HG03460 (cell line): ENCODE data around the gene ITIH2.
"Not testable (repeated sequence)": the region's sequence is repeated elsewhere in the genome, so short reads cannot be mapped to it uniquely, and the experiment has no call there.

Experiments
- ATAC-seq: cut with Tn5 transposase; IDR thresholded peaks from one replicate; pipeline ENCODE4 v1.9.1; 2021; ENCODE audit not compliant: unreplicated experiment

Gene ITIH2

DNA sequence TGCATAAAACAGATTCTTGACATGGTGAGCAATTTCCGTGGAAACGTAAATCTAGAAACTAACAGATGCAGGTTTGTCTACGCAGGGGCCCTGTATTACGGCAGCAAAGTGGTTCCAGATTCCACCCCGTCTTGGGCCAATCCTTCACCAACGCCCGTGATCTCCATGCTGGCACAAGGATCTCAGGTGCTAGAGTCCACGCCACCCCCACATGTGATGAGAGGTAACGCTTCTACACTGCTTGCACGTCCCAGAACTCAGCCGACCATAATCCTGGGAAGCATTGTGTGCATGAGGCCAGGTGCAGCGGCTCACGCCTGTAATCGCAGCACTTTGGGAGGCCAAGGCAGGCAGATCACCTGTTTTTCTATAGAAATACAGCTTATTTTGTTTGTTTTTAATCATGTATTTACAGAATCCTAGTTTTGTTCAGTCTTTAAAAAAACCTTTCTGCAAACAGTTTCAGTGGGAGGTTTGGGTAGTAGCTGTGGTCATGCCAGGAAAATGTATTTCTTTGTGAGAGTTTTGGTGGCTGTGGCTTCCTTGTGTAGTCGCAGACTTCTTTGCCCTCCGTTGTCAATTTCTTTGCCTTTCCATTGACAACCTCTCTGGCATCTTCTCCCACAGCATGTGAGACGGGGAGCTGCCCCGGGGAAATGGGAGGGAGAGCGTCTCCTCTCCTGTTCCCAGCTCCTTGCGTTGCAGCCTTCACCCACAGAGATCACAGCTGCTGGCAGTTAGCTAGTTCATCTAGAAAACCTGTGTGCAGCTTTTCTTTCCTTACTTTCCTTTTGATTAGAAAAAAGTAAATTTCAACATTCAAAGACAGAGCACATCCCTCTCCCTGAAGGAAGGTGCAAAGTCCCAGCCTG lies 35.7 kb downstream of the ITIH2 start:
- ATAC-seq: no peak

DNA sequence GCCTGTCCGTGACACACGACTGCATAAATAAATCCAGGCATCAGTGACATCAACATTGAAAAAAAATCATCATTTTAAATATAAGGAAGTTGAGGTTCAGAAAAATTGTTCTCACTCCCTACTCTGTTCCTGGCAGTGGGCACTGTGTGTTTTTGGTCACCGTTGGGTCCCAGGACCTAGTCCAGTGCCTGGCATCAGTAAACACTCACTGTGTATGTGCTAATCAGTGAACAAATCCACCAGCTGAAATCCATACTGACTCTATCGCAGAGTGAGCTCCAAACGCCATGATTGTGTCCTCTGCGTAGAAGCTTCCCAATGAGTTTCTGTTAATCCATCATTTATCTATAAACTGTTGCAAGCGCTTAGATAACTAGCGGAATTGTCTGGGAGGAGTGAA lies 41.2 kb downstream of the ITIH2 start:
- no peak for ATAC-seq

DNA sequence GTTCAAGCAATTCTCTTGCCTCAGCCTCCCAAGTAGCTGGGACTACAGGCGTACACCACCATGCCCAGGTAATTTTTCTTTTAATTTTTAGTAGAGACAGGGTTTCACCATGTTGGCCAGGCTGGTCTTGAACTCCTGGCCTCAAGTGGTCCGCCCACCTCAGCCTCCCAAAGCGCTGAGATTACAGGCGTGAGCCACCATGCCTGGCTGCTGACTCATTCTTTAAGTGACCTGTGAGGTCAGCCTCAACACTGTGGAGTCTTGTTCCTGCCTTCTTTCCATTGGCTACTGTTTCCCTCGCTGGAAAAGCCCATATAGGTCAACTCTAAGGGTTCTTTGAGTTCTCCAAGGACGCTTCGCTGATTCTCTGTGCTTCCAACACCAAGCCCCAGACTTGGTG lies 45.5 kb downstream of the ITIH2 start:
- not testable (repeated sequence) for ATAC-seq

DNA sequence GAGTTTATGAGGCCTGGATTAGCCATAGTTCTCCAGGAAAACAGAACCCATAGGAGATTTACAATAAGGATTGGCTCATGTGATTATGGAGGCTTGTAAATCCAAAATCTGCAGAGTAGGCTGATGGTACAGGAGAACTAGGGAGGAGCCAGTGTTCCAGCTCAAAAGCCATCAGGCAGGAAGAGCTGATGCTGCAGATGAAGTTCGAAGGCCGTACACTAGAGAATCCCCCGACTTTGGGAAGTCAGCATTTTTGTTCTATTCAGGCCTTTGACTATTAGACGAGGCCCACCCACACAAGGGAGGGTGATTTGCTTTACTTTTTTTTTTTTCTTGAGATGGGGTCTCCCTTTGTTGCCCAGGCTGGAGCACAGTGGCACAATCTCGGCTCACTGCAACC lies 47.1 kb downstream of the ITIH2 start:
- ATAC-seq: no peak

DNA sequence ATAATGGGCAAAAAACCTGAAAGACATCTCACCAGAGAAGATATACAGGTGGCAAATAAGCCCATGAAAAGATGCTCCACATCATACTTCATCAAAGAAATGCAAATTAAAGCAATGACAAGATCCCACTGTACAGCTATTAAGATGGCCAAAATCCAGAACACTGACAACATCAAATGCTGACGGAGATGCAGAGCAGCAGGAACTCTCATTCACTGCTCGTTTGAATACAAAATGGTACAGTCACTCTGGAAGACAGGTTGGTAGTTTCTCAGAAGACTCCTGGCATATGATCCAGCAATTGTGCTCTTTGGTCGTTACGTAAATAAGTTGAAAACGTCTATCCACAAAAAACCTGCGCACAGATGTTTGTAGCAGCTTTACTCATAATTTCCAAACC lies 49.1 kb downstream of the ITIH2 start:
- ATAC-seq: no peak

DNA sequence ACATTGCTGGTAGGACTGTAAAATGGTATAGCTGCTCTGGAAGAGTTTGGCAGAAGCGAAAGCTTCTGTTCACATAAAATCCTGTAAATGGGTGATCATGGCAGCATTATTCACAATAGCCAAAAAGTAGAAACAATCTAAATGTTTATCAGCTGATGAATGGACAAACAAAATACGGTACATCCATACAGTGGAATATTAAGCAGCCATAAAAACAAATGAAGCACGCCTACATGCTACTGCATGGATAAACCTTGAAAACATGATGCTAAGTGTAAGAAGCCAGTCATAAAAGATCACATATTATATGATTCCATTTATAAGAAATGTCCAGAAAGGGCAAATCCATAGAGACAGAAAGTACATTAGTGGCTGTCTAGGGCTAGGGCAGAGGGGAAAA lies 52.0 kb downstream of the ITIH2 start:
- ATAC-seq: no peak

DNA sequence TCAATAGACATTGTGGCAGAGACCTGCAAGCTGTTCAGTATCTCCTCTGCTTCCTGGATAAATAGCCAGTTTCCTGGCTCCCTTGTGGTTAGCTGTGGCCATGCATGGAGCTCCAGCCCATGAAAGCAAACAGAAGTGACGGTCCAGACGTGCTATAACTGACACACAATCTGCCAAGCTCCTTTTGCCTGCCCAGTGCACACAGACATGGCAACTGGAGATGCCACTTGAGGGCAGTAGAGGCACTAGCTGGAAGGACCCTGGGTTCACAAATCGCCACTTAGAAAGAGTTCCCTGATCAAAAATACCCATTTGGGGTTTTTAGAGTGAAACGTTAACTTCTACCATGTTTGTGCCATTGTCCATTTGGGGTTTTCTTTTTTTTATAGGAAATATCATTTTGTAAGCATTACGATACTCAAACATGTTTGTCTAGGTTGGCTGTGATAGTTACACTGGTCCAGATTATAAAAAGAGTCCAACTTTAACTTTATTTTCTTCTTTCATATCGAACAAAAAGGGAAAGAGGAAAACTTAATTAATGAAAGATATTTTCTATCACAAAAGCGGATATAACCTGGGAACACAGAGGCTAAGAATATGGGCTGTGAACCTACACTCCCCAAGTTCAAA lies 53.4 kb downstream of the ITIH2 start:
- ATAC-seq: no peak

DNA sequence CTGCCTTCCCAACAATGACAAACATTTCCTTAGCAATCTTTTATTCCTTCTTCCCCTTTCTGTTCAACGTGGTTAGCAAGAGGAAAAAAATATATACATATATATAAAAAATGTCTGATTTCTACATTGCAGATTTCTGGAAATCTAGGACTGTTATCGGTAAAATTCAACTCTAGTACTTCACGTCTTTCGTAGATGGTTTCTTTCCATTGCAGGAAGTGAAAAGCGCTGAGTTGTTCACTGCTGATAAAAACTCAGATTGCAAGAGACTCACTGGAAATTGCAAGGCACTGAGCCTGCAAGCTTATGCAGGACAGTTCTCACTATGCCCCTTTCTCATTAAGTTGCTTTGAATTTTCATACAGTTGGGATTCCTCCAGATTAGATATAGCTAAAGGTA lies 60.8 kb downstream of the ITIH2 start:
- no peak for ATAC-seq

DNA sequence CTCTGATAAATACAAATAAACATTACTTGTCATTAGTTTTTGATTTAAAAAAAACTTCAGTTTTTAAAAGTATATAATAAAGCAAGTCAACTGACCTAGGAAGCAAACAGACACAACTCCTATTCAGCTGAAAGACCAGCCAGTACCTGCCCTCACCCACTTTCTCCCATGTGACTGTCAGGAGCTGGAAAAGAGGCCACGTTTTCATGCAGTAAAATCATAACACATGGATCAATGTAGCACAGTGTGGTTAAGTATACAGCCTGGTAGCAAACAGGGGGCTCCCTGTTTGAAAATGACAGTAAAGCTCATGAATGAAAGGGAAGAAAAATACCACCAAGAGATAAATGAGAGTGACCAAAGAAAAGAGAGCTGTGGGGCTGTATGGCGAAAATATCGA lies 63.1 kb downstream of the ITIH2 start:
- no peak for ATAC-seq

DNA sequence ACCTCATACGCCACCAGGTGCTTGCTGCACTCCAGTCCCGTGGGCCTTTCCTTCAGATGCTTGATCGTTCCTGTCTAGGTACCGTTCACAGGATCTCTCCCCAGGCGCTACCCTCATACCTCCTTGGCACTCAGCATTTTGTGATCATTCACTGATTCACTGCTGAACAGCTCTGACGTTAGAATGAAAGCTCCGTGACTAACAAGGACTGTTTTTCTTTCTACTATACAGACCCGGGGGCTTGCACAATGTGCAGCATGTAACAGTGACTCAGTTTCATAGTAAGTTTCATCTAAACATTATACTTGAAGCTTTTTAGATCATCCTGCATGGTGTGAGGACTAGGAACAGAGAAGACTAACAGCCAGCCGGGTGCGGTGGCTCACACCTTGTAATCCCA lies 64.1 kb downstream of the ITIH2 start:
- ATAC-seq: no peak

DNA sequence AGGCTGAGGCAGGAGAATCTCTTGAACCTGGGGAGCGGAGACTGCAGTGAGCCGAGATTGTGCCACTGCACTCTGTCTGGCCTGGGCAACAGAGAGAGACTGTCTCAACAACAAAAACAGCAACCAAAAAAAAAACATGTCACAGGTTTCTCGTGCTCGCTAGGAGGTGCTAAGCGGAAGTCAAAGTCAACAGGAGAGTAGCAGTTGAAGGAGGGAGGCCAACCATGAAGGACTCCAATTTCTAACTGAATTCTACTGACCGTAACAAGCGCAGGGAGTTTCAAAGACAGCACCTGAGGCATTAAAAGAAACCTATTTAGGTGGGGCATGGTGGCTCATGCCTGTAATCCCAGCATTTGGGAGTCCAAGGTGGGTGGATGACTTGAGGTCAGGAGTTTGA lies 65.3 kb downstream of the ITIH2 start:
- no peak for ATAC-seq

DNA sequence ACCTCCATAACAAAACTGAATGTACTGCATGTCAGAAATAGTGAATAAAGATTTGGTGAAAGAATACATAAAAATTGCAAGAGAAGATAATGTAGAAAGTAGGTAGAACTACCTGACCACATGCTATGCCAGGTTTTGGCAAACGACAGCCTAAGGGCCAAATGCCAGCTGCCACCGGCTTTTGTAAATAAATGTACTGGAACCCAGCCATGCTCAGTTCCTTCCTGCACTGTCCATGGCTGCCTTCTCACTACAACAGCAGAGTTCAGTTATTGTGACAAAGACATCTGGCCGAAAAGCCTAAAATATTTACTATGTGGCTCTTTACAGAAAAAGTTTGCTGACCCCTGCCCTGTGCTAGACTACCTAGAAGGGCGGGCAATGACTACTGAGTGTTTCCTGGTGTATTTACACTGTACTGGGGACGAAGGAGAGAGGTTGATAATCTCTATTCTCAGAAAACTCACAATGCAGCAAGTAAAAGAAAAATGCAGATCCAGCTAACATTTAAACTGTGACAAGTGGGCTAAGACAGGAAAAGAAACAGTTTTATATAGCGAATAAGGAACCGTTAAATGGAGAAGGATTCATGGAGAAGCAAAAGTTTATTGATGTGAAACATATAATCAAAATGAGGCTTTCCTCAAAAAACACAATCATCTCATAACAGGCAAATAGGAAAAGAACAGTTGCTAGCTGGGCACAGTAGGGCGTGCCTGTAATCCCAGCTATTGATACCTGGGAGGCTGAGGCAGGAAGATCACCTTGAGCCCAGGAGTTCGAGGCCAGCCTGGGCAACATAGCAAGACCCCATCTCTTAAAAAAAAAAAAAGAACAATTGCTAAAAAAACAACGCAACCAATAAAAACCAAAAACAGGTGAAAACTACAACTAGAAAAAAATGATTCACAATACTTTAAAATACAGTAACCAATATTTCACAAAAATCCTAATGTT lies 71.0 kb downstream of the ITIH2 start:
- no peak for ATAC-seq

DNA sequence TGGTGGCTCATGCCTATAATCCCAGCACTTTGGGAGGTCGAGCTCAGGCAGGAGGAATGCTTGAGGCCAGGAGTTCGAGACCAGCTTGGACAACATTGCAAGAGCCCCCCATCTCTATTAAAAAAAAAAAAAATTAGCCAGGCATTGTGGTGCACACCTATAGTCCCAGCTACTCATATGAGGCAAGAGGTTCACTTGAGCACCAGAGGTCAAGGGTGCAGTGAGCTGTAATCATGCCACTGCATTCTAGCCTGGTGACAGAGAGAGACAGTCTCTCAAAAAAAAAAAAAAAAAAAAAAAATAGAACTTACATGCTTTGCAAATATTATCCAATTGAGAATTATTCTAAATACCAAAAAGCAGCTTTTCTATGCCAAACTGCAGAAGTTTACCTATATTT lies 73.7 kb downstream of the ITIH2 start:
- no peak for ATAC-seq

DNA sequence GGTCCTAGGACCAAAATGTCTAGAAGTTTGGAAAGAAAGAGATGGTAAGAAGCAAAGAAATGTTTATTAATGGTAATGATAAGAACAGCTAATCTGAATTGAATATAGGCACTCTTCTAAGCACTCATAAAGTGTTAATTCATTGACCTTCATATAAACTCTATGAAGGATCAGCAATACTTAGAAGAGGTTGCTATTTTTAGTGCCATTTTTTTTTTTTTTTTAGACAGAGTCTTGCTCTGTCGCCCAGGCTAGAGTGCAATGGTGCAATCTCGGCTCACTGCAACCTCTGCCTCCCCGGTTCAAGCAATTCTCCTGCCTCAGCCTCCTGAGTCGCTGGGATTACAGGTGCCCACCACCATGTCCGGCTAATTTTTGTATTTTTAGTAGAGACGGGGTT lies 79.1 kb downstream of the ITIH2 start:
- ATAC-seq: not testable (repeated sequence)

DNA sequence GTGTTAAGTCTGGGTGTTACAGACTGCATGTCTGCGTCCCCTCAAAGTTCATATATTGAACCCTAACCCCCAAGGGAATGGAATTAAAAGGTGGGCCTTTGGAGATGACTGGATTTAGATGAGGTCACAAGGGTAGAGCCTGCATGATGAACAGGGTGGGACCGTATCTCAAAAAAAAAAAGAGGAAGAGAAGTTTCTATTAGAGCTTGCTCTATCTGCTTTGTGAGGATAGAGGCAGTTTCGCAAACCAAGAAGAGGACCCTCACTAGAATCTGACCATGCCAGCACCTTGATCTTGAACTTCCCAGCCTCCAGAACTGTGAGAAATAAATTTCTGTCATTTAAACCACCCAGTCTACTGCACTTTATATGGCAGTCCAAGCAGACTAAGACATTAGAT lies 83.3 kb downstream of the ITIH2 start:
- no peak for ATAC-seq

DNA sequence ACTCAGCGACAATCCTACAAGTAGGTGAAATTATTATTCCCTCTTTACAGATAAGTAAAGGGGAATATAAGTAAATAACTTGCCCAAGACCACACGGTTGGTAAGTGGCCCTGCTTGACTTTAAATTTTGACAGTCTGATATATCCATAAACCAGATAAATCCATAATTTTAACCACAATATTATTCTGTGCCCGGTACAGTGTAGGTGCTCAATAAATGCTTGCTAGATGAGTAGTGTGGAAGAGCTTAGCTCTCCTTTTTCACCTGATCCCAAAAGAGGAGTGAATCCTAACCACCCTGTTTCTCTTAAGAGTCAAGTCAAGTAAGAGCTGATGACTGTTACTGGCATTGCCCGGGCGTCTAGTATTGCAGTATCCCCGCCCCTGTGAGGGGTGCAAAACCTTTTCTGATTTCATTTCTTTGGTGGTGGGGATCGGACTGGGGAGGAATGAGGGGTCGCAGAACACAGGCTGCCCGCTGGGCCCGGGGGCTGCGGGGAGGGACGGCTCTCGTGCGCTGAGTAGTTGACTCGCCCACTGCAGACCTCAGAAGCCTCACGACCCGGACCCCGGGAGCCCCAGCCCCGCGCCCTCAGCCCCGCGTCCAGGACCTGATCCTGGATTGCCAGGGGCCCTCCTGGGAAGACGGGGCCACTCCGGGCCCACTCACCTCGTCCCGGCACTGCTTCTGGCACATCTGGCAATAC lies 84.2 kb downstream of the ITIH2 start:
- no peak for ATAC-seq

DNA sequence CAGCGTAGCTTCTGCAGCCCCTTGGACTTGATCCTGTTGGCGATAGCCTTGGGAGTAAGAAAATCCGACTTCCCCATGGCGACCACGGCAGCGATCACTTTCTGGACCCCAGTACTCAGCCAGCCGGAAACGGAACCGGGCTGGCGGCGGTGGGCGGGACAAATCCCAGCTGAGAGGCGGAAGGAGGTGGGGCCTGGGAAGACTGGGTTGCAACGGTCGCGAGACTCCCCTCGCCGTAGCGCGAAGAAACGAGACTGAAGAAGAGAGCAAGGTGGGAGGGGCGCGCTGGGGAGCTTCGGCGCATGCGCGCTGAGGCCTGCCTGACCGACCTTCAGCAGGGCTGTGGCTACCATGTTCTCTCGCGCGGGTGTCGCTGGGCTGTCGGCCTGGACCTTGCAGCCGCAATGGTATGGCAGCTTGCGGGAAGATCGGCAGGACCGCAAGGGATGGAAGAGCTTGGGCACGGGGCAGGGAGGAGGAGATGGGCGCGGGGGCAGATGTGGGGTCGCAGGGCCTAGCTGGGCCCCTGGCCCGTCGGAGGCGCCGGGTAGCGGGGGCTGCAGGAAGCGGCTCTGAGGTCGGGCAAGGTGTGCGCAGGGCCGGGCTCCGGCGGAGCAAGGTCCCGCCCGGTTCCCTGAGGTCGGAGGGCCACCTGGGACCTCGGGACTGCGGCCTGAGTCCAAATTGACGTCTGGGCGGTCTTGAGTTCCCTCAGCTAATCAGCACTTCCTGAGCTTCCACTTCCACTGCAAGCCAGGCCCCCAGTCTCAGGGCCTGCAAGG lies 84.9 kb downstream of the ITIH2 start, which contains the start of the genes ATP5F1C and KIN:
Gene ATP5F1C (plus strand): TSS at position 321 of the 782 bp plus-strand sequence. CDS start 31 bp downstream, at position 352.
Gene KIN (minus strand): TSS at position 137 of the 782 bp plus-strand sequence. CDS start 60 bp downstream, at position 77.
- peak; percentile 95 for ATAC-seq

DNA sequence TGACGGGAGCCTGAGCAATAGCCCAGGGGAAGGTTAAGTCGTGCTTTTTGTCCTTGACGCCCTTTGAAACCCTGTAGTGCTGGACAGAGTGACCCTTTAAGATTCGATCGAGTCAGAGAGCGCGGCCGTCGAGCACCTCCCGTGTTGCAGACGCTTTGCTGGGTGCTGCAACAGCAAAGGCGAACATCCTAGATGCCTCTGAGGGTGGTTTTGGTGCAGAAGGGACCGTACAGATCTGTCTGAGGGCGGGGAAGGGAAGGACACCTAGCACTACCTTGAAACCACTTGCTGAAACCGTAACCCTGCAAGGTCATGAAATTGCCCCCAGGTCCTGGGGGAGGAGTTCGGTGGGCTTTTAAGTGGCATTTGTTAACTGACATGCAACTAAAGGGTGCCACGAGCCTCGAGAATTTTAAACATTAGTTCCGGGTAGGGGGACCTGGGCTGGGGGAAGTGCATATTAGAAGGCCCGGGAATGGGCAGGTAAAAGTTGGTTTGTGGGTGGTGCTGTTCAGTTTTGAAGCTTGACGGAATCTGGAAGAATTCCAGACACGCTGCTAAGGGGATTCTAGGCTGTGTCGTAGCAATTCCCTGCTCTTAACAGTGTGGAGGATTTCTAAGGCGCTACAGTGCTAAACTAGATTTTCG lies 85.6 kb downstream of the ITIH2 start:
- peak; percentile 19 for ATAC-seq

DNA sequence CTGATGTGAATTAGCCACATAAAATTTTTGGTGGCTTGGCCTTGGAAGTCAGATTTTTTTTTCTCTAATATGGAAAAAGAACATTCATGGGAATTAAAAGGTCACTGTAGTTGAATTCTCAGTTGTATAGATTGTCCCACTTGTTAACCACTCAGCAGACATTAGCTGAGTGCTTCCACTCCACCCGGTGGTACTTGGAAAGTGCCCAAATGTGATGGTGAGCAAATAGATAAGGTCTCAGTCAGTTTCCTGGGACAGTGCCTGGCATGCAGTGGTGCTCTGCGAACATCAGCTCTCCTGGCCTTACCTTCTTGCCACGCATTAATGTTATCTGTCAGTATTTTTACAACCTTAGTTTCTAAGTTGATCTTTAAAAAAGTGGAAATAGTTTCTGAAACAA lies 86.3 kb downstream of the ITIH2 start:
- no peak for ATAC-seq
